GM23338 (cell line): ENCODE data around the gene SPRY2. TPM values are rescaled to one million over a fixed set of nuclear protein-coding genes. Genes with fewer than 3 reads are reported as not detected.

Experiments
- CTCF ChIP-seq, 2 experiments: fragments of 200-600 bp in 1 of 2; sonication (generic) in 1 of 2; conservative IDR thresholded peaks; 2 replicates each; pipeline versions ENCODE4 v1.5.1 to v1.6.1; 2016 to 2017; ENCODE audit warnings: antibody characterized with exemption in 2 of 2, low read depth in 2 of 2, mild to moderate bottlenecking in 2 of 2, moderate library complexity in 1 of 2
- ETS1 ChIP-seq: IDR thresholded peaks from 2 replicates; pipeline ENCODE4 v1.6.1; 2016; ENCODE audit warnings: antibody characterized with exemption
- EZH2 ChIP-seq: fragments of 200-600 bp; sonication (generic); IDR thresholded peaks from one replicate; pipeline ENCODE4 v1.8.0; 2017; ENCODE audit warnings: antibody characterized with exemption, mild to moderate bottlenecking, low read depth; ENCODE audit not compliant: unreplicated experiment
- EZH2phosphoT487 ChIP-seq: fragments of 200-600 bp; sonication (generic); IDR thresholded peaks from one replicate; pipeline ENCODE4 v1.8.1; 2018; ENCODE audit warnings: antibody characterized with exemption; ENCODE audit not compliant: unreplicated experiment
- JUNB ChIP-seq: IDR thresholded peaks from one replicate; pipeline ENCODE4 v1.6.1; 2016; ENCODE audit warnings: antibody characterized with exemption; ENCODE audit not compliant: unreplicated experiment
- NANOG ChIP-seq: IDR thresholded peaks from 2 replicates; pipeline ENCODE4 v1.6.1; 2016; ENCODE audit warnings: antibody characterized with exemption, borderline replicate concordance
- POLR2AphosphoS5 ChIP-seq: IDR thresholded peaks from 2 replicates; pipeline ENCODE4 v1.6.1; 2016; ENCODE audit warnings: antibody characterized with exemption, low read depth
- REST ChIP-seq: IDR thresholded peaks from one replicate; pipeline ENCODE4 v1.6.1; 2018; ENCODE audit warnings: antibody characterized with exemption; ENCODE audit not compliant: unreplicated experiment
- STAT1 ChIP-seq: IDR thresholded peaks from one replicate; pipeline ENCODE4 v1.6.1; 2016; ENCODE audit warnings: antibody characterized with exemption; ENCODE audit not compliant: unreplicated experiment
- ZNF114 ChIP-seq: fragments of 250-450 bp; sonication (Bioruptor Pico); IDR thresholded peaks from 2 replicates; pipeline ENCODE4 v1.5.0; 2020; ENCODE audit warnings: mild to moderate bottlenecking, moderate library complexity
- ZNF462 ChIP-seq: fragments of 250-450 bp; sonication (Bioruptor Pico); IDR thresholded peaks from 2 replicates; pipeline ENCODE4 v1.5.0; 2020; ENCODE audit warnings: mild to moderate bottlenecking, moderate library complexity
- polyA plus RNA-seq: library from polyadenylated mRNA; unstranded; fragments of >200 nt; fragmentation: Nextera tagmentation; extraction: Ambion mirVana; gene quantifications from 2 replicates; pipeline ENCODE4 v1.2.1, GENCODE V29; 2016
- total RNA-seq: library from RNA; depleted of rRNA; stranded (reverse); fragments of >200 nt; shearing (Covaris generic); gene quantifications from 2 replicates; pipeline ENCODE4 v1.2.3, GENCODE V29; 2014

The SPRY2 gene
- total and polyA plus RNA-seq, 2 experiments from 2014 or later: 21.5 to 39.1 TPM

GRCh38 chr13:80389073-80390038 lies 48.4 kb upstream of the SPRY2 start (continued):
- no peak for TF ChIP-seq ZNF462
- no peak for TF ChIP-seq JUNB
- no peak for TF ChIP-seq REST
- no peak for TF ChIP-seq CTCF (conservative IDR thresholded peaks at IDR 0.05; ENCODE audit: low read depth in 2 of 2)
- TF ChIP-seq POLR2AphosphoS5: no peak
- TF ChIP-seq ETS1: no peak
- no peak for TF ChIP-seq EZH2phosphoT487
- TF ChIP-seq ZNF114 (CRISPR knock-in tag): no peak
- TF ChIP-seq EZH2: no peak
- TF ChIP-seq NANOG: no peak
- no peak for TF ChIP-seq STAT1
